Natural killer cell (primary cell): ENCODE measurements around the gene NSD2. TPM values are rescaled to one million over a fixed set of nuclear protein-coding genes. Genes with fewer than 3 reads are reported as not detected.

Experiments used
- ATAC-seq, 3 donors: fragments of 150-1000 bp in 2 of 3; fragments of 200-7000 bp in 1 of 3; cut with Tn5 transposase; 1 replicate in 1 of 3; 2 replicates in 2 of 3; pipeline ENCODE4 v1.10.0; 2021; ENCODE audit warnings: mild to moderate bottlenecking in 2 of 3, moderate library complexity in 2 of 3
- DNase-seq, 2 donors: peaks; one replicate each; pipeline versions ENCODE4 v3.0.0 to v3.0.0-alpha.2; 2013 to 2021; ENCODE audit warnings: mixed read lengths in 1 of 2
- H3K27ac ChIP-seq: one replicate; pipeline ENCODE4 v1.5.1; 2013; ENCODE audit warnings: mild to moderate bottlenecking, low read length
- H3K27me3 ChIP-seq: one replicate; pipeline ENCODE4 v1.6.1; 2013; ENCODE audit warnings: low read length; ENCODE audit not compliant: control insufficient read depth, insufficient read depth
- H3K36me3 ChIP-seq: one replicate; pipeline ENCODE4 v1.6.1; 2013; ENCODE audit warnings: low read length; ENCODE audit not compliant: control insufficient read depth, insufficient read depth
- H3K4me1 ChIP-seq: one replicate; pipeline ENCODE4 v1.6.1; 2013; ENCODE audit warnings: low read length; ENCODE audit not compliant: control insufficient read depth, insufficient read depth
- H3K4me3 ChIP-seq: one replicate; pipeline ENCODE4 v1.5.1; 2013; ENCODE audit warnings: low read length
- H3K9me3 ChIP-seq: one replicate; pipeline ENCODE4 v1.6.1; 2013; ENCODE audit warnings: low read length; ENCODE audit not compliant: control insufficient read depth, insufficient read depth
- H3K27ac Mint-ChIP-seq, 2 donors: one replicate each; pipeline ENCODE4 v1.8.0; 2022; ENCODE audit warnings: mild to moderate bottlenecking in 2 of 2, mixed read lengths in 2 of 2, moderate library complexity in 1 of 2
- H3K27me3 Mint-ChIP-seq, 2 donors: one replicate each; pipeline ENCODE4 v1.8.0; 2022; ENCODE audit warnings: low read depth in 2 of 2, mixed read lengths in 2 of 2
- H3K36me3 Mint-ChIP-seq: one replicate; pipeline ENCODE4 v1.8.0; 2022; ENCODE audit warnings: mixed read lengths
- H3K4me1 Mint-ChIP-seq, 2 donors: one replicate each; pipeline ENCODE4 v1.8.0; 2022; ENCODE audit warnings: mixed read lengths in 2 of 2
- H3K4me3 Mint-ChIP-seq: one replicate; pipeline ENCODE4 v1.8.0; 2022; ENCODE audit warnings: mild to moderate bottlenecking, moderate library complexity, mixed read lengths
- H3K9me3 Mint-ChIP-seq, 2 donors: one replicate each; pipeline ENCODE4 v1.8.0; 2022; ENCODE audit warnings: mixed read lengths in 2 of 2
- WGBS: methylation state at CpG from one replicate; pipeline ENCODE4 v1.1.7; 2013; ENCODE audit warnings: missing lambda C conversion rate; ENCODE audit not compliant: insufficient coverage; 5-methylcytosine and 5-hydroxymethylcytosine counted together
- intact Hi-C: fragments of 100-400 bp; cut with micrococcal nuclease; formaldehyde crosslinking; loops from one replicate; pipeline ENCODE4 v1.14.2; 2022
- total RNA-seq, 4 donors: library from RNA; stranded (reverse); fragments of 120-200 nt in 1 of 4; gene quantifications; one replicate each; pipeline versions ENCODE4 v1.2.3 to v1.2.4, GENCODE V29; 2013 to 2022
- TF ChIP-seq, protein P1 (sequence below): fragments of 200-600 bp; IDR thresholded peaks from one replicate; pipeline ENCODE4 v1.8.0; 2022; ENCODE audit warnings: antibody characterized with exemption

Gene NSD2
- total RNA-seq, 3 donors from 2014 or later (not counting 1 experiment from before 2014, with no cell fraction given): 36.4 to 51.0 (median 48.3) TPM

DNA sequence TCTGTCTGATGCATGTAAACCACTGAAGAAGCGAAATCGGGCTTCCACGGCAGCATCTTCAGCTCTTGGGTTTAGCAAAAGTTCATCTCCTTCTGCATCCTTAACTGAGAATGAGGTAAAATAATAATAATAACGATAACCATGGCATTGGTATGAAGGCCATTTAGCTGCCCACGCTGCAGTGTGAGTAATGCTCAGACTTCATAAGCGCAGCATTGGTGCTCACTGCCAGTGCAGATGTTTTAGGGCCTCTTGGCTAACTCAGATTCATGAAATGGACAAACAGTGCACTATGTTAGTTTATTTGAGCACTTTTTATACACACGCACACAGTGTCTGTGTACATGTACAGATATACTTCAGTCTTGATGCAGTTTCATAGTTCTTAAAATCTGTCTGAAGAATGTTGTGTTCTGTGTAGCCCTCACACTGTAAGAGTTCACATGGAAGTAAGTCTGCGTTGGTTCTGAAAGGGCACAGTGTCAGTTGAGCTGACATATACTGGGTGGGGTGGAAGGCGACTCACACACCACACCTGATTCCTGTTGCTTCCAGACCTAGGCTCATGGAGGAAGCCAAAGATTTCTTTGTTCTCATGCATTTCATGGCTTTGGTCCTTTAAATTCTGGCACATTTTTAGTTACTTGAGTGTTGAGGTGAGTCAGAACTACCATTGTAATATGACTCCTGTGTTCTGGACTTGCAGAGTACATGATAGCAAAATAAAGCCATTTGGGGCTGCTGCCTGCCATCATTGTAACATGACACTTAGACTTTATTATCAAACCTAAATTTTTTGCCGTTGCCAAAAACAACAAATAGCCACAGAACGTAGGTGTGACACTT is 68.7 kb downstream of the NSD2 start:
- Mint-ChIP-seq H3K27me3 (no peaks in the 10 kb centered on the region), H3K4me3 (no peak overlapping the region), H3K9me3 (no peaks in the 10 kb centered on the region), H3K36me3 (no peaks in the 10 kb centered on the region), H3K4me1 (no peaks in the 10 kb centered on the region), H3K27ac (no peak overlapping the region)
- no peak for DNase-seq
- no peak overlapping the region for H3K27ac ChIP-seq
- TF ChIP-seq, protein P1, sequence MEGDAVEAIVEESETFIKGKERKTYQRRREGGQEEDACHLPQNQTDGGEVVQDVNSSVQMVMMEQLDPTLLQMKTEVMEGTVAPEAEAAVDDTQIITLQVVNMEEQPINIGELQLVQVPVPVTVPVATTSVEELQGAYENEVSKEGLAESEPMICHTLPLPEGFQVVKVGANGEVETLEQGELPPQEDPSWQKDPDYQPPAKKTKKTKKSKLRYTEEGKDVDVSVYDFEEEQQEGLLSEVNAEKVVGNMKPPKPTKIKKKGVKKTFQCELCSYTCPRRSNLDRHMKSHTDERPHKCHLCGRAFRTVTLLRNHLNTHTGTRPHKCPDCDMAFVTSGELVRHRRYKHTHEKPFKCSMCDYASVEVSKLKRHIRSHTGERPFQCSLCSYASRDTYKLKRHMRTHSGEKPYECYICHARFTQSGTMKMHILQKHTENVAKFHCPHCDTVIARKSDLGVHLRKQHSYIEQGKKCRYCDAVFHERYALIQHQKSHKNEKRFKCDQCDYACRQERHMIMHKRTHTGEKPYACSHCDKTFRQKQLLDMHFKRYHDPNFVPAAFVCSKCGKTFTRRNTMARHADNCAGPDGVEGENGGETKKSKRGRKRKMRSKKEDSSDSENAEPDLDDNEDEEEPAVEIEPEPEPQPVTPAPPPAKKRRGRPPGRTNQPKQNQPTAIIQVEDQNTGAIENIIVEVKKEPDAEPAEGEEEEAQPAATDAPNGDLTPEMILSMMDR: no peak
- no peaks in the 10 kb centered on the region for H3K4me1 ChIP-seq
- H3K27me3 ChIP-seq: no peaks in the 10 kb centered on the region
- peaks cover 19% of the 10 kb centered on the region for H3K36me3 ChIP-seq
- 97% methylated on average over 10 of the region's 11 CpGs for WGBS
- no peak overlapping the region for H3K4me3 ChIP-seq
- no peak for ATAC-seq
- H3K9me3 ChIP-seq: no peaks in the 10 kb centered on the region
- intact Hi-C loops: no loop called here

DNA sequence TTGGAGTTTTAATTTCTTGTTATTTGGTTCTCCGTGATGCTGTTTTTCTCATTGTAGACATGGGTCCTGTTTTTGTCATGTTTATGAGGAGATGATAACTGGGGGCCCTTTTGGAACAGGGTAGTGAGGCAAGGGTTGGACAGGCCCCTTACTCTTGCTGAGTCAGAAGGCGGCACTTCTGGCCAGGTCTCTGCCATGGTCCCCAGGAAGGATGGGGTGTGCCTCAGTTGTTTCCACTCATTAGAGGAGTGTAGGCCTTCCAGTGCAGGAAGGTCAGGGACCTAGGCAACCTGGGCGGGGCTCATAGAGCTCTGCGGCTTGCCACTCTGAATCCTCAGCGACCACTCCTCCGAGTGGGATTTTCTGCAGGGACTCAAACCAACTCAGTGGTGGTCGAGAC is 69.4 kb downstream of the NSD2 start:
- Mint-ChIP-seq H3K4me3 (no peak overlapping the region), H3K27me3 (no peaks in the 10 kb centered on the region), H3K4me1 (no peaks in the 10 kb centered on the region), H3K27ac (no peak overlapping the region), H3K36me3 (no peaks in the 10 kb centered on the region), H3K9me3 (no peaks in the 10 kb centered on the region)
- TF ChIP-seq, protein P1: no peak
- Histone ChIP-seq H3K9me3 (no peaks in the 10 kb centered on the region), H3K36me3 (peaks cover 16% of the 10 kb centered on the region), H3K27me3 (no peaks in the 10 kb centered on the region), H3K27ac (no peak overlapping the region), H3K4me1 (no peaks in the 10 kb centered on the region), H3K4me3 (no peak overlapping the region)
- WGBS: 98% methylated on average over 7 of the region's 7 CpGs
- DNase-seq (no peak), ATAC-seq (no peak)
- intact Hi-C loops: no loop called here

DNA sequence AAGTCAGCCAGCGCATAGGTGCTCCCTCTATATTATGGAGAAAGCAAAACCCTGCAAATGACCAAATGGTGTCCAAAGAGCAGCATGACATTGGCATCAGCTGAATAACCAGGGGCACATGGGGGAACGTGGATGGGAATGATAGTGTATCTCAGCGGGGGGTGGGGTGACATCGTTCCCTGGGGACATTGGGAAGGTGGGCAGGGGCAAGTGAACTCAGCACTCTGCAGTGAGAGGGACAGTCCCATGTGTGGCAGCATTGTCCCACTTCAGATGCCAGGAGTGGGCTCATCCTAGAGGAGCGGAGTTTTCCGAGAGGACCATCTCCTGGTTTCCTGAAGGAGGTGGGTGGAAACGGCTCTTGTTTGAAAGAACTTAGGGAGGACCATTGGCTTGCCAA is 72.7 kb downstream of the NSD2 start:
- Histone ChIP-seq H3K27ac (no peak overlapping the region), H3K27me3 (no peaks in the 10 kb centered on the region), H3K4me3 (no peak overlapping the region), H3K36me3 (peaks cover 14% of the 10 kb centered on the region), H3K9me3 (no peaks in the 10 kb centered on the region), H3K4me1 (peaks cover 3% of the 10 kb centered on the region)
- intact Hi-C loops: no loop called here
- Mint-ChIP-seq H3K27ac (no peak overlapping the region), H3K4me3 (no peak overlapping the region), H3K4me1 (peaks cover 4 to 6% of the 10 kb centered on the region in 2 donors), H3K9me3 (no peaks in the 10 kb centered on the region), H3K27me3 (no peaks in the 10 kb centered on the region), H3K36me3 (no peaks in the 10 kb centered on the region)
- DNase-seq (no peak), ATAC-seq (no peak)
- TF ChIP-seq, protein P1: no peak
- WGBS: over 99% methylated on average over 6 of the region's 7 CpGs
